Thymus (tissue), 11 donors: ENCODE results near the gene IQCK. TPM values are rescaled to one million over a fixed set of nuclear protein-coding genes. Genes with fewer than 3 reads are reported as not detected.

Experiments used
- DNase-seq, 9 donors: peaks; one replicate each; pipeline ENCODE4 v3.0.0-alpha.2; 2013; ENCODE audit warnings: low spot score in 9 of 9, low read depth in 6 of 9, missing footprints in 1 of 9
- H3K27ac ChIP-seq, 2 donors: one replicate each; pipeline ENCODE4 v1.5.1; 2013; ENCODE audit warnings: control low read depth in 1 of 2, low read depth in 1 of 2, low read length in 1 of 2, mild to moderate bottlenecking in 1 of 2, moderate library complexity in 1 of 2
- H3K27me3 ChIP-seq, 2 donors: one replicate each; pipeline ENCODE4 v1.5.1; 2013; ENCODE audit warnings: low read length in 1 of 2; ENCODE audit not compliant: control insufficient read depth in 2 of 2, insufficient read depth in 1 of 2
- H3K36me3 ChIP-seq, 2 donors: one replicate each; pipeline ENCODE4 v1.5.1; 2013; ENCODE audit warnings: low read length in 1 of 2, mild to moderate bottlenecking in 1 of 2, moderate library complexity in 1 of 2; ENCODE audit not compliant: control insufficient read depth in 2 of 2, insufficient read depth in 2 of 2
- H3K4me1 ChIP-seq, 2 donors: one replicate each; pipeline ENCODE4 v1.5.1; 2013; ENCODE audit warnings: low read length in 2 of 2; ENCODE audit not compliant: control insufficient read depth in 2 of 2, insufficient read depth in 2 of 2
- H3K4me3 ChIP-seq, 2 donors: one replicate each; pipeline ENCODE4 v1.5.1; 2013; ENCODE audit warnings: low read length in 2 of 2, control low read depth in 1 of 2, mild to moderate bottlenecking in 1 of 2
- H3K9me3 ChIP-seq, 2 donors: one replicate each; pipeline ENCODE4 v1.5.1; 2013; ENCODE audit warnings: low read length in 1 of 2, mild to moderate bottlenecking in 1 of 2; ENCODE audit not compliant: control insufficient read depth in 2 of 2, insufficient read depth in 1 of 2
- WGBS: extraction: QIAGEN DNeasy Blood & Tissue Kit; methylation state at CpG from one replicate; pipeline ENCODE4 v1.1.7; 2013; 5-methylcytosine and 5-hydroxymethylcytosine counted together
- polyA plus RNA-seq: library from polyadenylated mRNA; stranded (reverse); fragments of 200-250 nt; gene quantifications from one replicate; pipeline ENCODE4 v1.2.3, GENCODE V29; 2013
- total RNA-seq: library from RNA; stranded (reverse); fragments of 120-200 nt; gene quantifications from one replicate; pipeline ENCODE4 v1.2.4, GENCODE V29; 2013
- donor health status: healthy.

Gene IQCK
- total and polyA plus RNA-seq, 2 donors: 3.7 to 10.2 TPM

DNA sequence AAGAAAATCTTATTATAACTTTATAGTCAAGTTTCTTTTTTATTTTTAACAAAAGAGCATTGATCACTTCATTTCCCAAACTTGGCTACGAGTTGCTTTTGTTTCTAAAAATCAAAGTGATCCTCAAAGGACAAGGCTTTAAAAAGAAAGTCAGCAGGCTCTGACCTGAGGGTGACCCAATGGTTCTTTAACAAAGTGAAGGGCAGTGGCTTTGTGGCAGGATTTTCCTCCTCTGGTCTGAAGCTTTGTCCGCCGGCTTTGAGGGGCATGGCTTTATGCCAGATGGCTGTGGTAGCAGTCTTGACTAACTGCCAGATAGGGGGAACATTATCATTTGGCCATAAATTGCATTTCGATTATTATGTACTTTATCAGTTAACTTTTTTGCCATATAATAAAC is 28.5 kb downstream of the IQCK start:
- Histone ChIP-seq H3K4me1 (no peaks in the 10 kb centered on the region), H3K27me3 (no peaks in the 10 kb centered on the region), H3K4me3 (no peak overlapping the region), H3K27ac (no peak overlapping the region), H3K36me3 (no peaks in the 10 kb centered on the region), H3K9me3 (no peaks in the 10 kb centered on the region)
- DNase-seq: no peak
- 52% methylated on average over 4 of the region's 4 CpGs for WGBS

DNA sequence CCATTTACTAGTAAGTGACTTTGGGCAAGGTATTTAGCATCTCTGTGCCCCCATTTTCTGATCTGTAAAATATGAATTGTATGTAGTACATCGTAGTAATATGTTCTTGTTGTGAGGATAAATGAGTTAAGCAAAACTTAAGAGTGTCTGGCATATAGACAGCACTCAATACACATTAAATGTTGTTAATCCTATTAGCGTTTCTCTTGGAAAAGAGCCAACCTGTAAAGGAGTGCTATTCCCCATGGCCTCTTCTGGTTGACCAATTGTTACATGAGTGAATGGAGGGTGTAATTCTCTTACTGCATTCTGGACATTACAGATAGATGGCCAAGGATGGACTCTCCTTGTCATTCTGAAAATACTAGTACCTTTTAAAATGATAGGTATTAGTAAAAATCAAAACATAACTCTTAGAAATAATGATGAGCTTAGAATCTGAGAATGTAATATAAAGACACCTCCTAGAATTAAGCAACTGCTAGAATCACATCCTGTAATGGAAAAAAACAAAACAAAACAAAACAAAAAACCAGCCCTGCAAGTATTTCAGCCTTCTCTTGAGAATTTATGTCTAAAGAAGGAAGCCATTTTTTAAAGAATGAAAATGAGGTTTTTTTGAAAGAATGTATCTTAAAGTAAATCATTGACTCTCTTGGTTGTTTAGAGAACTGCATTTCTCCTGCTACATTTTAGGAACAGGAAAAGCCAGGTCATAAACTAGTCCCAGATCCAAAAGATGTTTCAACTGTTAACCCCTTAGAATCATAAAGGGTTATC is 30.5 kb downstream of the IQCK start:
- Histone ChIP-seq H3K27me3 (no peaks in the 10 kb centered on the region), H3K9me3 (no peaks in the 10 kb centered on the region), H3K4me3 (no peak overlapping the region), H3K4me1 (no peaks in the 10 kb centered on the region), H3K36me3 (no peaks in the 10 kb centered on the region), H3K27ac (no peak overlapping the region)
- DNase-seq: no peak
- 90% methylated on average over 2 of the region's 2 CpGs for WGBS

DNA sequence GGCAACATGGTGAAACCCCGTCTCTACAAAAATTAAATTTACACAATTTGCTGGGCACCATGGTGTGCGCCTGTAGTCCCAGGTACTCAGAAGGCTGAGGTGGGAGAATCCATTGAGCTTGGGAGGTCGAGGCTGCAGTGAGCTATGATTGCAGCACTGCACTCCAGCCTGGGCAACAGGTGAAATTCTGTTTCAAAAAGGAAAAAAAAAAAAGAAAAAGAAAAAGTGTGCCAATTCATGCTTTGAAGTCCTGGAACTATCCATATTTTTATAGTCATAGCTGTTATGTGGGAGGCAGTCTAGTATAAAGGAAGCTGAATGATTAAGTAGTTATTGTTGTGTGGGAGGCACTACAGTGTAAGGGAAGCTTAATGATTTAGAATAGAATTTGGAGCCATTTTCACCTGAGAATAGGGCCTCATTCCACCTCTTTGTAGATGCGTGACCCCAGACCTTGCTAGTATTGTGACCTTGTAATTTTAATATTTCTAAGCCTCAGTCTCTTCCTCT is 31.6 kb downstream of the IQCK start:
- Histone ChIP-seq H3K9me3 (no peaks in the 10 kb centered on the region), H3K27ac (no peak overlapping the region), H3K27me3 (no peaks in the 10 kb centered on the region), H3K4me3 (no peak overlapping the region), H3K36me3 (no peaks in the 10 kb centered on the region), H3K4me1 (no peaks in the 10 kb centered on the region)
- no peak for DNase-seq
- WGBS: 97% methylated on average over 4 of the region's 4 CpGs

DNA sequence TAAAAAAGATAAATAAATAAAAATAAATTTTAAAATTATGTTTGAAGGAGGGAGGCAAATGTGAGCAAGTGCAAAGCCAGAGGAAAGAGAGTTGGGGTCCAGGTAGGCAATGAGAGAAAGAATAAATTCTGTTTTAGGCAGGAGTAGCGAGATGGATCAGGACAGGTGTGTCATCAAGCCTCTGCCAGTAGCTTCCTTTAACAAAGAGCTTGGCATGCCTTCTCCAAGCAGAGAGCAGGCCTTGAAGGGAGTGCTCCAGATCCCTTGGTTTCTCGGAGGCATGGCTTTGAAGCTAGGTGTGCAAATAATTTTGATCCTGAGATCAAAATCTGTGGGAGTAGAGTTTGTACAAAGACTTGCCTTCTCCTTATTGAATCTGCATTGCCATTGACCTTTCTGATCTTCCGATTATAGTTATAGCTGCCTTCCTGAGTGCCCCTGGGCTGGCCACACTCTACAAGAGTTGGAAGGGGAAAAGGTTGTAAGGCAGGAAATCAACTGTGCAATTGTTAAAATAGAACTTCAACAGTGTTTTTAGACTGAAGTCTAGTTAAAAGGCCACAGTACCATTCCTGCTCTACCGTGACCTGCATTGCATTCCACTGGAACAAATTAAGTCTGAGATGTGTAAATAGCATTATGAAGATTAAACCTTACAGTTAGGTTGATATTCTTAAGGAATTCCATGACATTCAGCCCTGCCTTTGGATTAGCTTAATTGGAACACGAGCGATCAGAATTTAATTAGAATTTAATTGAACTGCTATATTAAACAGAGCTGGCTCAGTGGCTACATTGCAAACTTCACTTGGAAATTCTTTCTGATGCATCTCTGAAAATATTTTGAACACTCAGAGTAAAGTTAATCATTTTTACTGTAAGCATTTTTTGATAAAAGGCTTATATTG is 33.7 kb downstream of the IQCK start:
- H3K36me3 ChIP-seq: no peaks in the 10 kb centered on the region
- H3K27ac ChIP-seq: no peak overlapping the region
- H3K4me1 ChIP-seq: no peaks in the 10 kb centered on the region

DNA sequence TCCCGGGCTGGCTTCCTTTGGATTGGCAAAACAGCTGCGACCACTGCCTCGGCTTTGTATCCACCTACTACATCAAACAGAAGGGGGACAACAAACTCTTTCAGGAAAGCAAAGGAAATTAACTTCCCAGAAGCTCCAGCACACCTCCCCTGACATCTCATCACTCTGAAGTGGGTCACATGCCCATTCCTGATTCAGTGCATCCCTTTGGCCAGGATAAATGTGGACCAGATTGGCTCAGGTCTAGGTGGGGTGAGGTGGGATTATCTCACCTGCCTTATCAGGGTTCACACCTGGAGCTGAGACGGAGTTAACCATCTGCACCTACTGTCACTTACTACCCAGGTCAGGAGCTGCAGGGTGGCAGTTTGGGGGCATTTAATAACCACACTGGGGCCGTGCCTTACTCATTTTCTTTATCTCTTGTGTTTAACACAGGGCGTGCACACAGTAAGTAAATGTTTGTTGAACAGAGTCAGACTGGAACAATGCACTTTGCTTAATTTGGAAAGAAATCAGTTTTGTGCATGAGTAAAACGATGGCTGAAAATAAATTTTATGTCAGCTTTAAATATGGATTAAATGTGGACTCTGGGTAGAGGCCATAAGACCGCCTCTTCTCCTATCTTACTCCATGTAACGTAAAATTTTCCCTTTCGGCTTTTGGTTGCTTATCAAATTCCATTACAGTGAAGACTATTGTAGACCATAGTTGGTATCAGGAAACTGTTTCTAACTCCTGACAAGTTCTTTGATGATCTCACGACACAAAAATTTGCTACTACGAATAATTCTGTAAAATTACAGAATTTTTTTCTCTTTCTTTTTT is 36.0 kb downstream of the IQCK start:
- no peak for DNase-seq
- no peak overlapping the region for H3K4me3 ChIP-seq
- 94% methylated on average over 12 of the region's 12 CpGs for WGBS
- no peaks in the 10 kb centered on the region for H3K9me3 ChIP-seq
- H3K36me3 ChIP-seq: no peaks in the 10 kb centered on the region
- H3K27ac ChIP-seq: no peak overlapping the region
- H3K4me1 ChIP-seq: no peaks in the 10 kb centered on the region
- H3K27me3 ChIP-seq: no peaks in the 10 kb centered on the region

More for the DNA sequence above, 33.7 kb downstream of the IQCK start:
- no peaks in the 10 kb centered on the region for H3K9me3 ChIP-seq
- no peak for DNase-seq
- H3K27me3 ChIP-seq: no peaks in the 10 kb centered on the region
- WGBS: 97% methylated on average over 6 of the region's 6 CpGs
- H3K4me3 ChIP-seq: no peak overlapping the region

DNA sequence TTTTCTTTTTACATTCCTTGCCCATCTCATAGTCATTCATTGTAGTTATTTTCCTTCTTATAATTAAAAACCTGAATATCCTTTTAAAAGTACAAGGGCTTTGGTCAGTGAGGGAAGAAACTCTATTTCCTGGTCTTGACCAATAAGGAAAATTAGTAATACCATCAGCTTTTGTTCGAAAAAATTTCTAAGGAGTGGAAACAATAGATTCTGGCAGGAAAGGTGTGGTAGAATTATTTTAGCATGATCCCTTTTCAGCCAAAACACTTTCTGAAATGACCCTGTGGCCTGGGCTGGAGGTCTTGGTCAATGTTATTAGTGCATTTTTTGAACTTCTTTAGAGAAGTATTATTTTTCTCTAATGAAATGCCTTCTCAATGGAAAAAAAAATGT is 36.6 kb downstream of the IQCK start:
- DNase-seq: no peak
- Histone ChIP-seq H3K27ac (no peak overlapping the region), H3K4me3 (no peak overlapping the region), H3K4me1 (no peaks in the 10 kb centered on the region), H3K27me3 (no peaks in the 10 kb centered on the region), H3K9me3 (no peaks in the 10 kb centered on the region), H3K36me3 (no peaks in the 10 kb centered on the region)
- WGBS: 94% methylated on average over 1 of the region's 1 CpG

DNA sequence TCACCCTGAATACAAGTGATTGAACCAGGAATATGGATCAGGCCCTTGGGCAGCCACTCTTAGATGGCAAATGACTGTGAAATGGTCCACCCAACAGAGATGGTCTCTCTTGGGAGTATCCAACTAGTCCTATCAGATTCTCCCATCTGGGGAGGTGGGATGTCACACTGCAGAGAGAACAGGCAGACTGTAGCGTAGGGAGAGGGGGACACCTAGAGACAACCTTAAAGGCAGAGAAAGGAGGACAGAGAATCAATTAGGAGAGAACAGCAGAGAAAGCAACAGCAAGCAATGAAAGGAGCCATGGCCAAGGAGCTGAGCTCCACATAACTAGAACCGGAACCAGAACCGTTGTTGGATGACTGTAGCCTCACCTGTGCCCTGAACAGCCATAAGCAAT is 37.2 kb downstream of the IQCK start:
- H3K27ac ChIP-seq: no peak overlapping the region
- no peak for DNase-seq
- no peaks in the 10 kb centered on the region for H3K27me3 ChIP-seq
- WGBS: 97% methylated on average over 3 of the region's 3 CpGs
- H3K36me3 ChIP-seq: no peaks in the 10 kb centered on the region
- H3K9me3 ChIP-seq: no peaks in the 10 kb centered on the region
- H3K4me1 ChIP-seq: no peaks in the 10 kb centered on the region
- no peak overlapping the region for H3K4me3 ChIP-seq

DNA sequence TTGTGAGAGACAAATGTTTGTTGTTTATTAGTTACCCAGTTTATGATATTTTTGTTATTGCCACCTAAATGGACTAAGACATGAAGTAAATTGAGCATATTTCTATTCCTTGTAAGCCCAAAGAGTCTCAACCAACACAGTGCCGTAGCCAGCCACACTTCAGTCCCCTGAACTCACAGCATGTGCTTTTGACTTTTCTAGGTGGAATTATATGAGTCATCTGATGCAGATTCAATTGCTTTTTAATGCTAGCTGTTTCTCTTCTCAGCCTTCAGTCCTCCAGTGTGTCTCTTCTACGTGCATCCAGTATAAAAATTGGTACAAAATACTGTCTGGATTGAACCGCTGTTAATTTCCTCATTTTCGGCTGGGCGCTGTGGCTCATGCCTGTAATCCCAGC is 39.0 kb downstream of the IQCK start:
- no peak for DNase-seq
- Histone ChIP-seq H3K9me3 (no peaks in the 10 kb centered on the region), H3K4me1 (no peaks in the 10 kb centered on the region), H3K27ac (no peak overlapping the region), H3K36me3 (no peaks in the 10 kb centered on the region), H3K27me3 (no peaks in the 10 kb centered on the region), H3K4me3 (no peak overlapping the region)
- WGBS: 96% methylated on average over 5 of the region's 5 CpGs
